IPS-15b (cell line): ENCODE results near the gene RASA1.

ENCODE experiments used
- H3K27me3 ChIP-seq: one replicate; pipeline ENCODE4 v1.6.1; 2013; ENCODE audit warnings: low read length; ENCODE audit not compliant: control insufficient read depth, insufficient read depth
- H3K36me3 ChIP-seq: one replicate; pipeline ENCODE4 v1.6.1; 2013; ENCODE audit warnings: low read length; ENCODE audit not compliant: control insufficient read depth, insufficient read depth
- H3K4me1 ChIP-seq: one replicate; pipeline ENCODE4 v1.6.1; 2013; ENCODE audit warnings: mild to moderate bottlenecking, low read length; ENCODE audit not compliant: control insufficient read depth, insufficient read depth
- H3K4me3 ChIP-seq: one replicate; pipeline ENCODE4 v1.5.1; 2013; ENCODE audit warnings: low read depth, low read length
- H3K9ac ChIP-seq: one replicate; pipeline ENCODE4 v1.6.1; 2013; ENCODE audit warnings: low read depth, mild to moderate bottlenecking, low read length
- H3K9me3 ChIP-seq: one replicate; pipeline ENCODE4 v1.6.1; 2013; ENCODE audit warnings: mild to moderate bottlenecking, low read length; ENCODE audit not compliant: control insufficient read depth, insufficient read depth

RASA1 gene

DNA sequence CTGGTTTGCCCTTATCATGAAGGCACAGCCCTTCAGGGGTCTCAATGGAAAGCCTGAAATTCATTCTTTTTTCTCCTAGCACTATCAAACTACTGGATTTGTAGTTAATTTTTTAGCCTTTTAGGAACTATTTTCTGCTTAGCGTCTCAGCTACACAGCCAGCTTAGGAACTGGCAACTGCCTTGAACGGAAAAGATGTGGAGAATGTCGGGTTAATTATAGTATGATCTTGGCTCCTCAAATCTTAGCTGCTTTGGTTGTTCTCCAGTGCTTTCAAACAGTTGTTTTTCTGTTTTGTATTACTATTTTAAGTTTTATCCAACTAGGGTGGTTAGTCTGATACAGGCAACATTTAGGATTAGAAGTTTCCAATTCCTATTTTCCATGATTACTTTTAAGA, 100.9 kb downstream of the RASA1 start:
- Histone ChIP-seq H3K4me3 (no peak overlapping the region), H3K36me3 (no peaks in the 10 kb centered on the region), H3K4me1 (peaks cover 8% of the 10 kb centered on the region), H3K9me3 (no peaks in the 10 kb centered on the region), H3K9ac (no peak overlapping the region), H3K27me3 (no peaks in the 10 kb centered on the region)

GRCh38 chr5:87369431-87369830, 101.7 kb downstream of the RASA1 start:
- Histone ChIP-seq H3K27me3 (no peaks in the 10 kb centered on the region), H3K4me3 (no peak overlapping the region), H3K4me1 (peaks cover under 1% of the 10 kb centered on the region), H3K9me3 (no peaks in the 10 kb centered on the region), H3K36me3 (no peaks in the 10 kb centered on the region), H3K9ac (no peak overlapping the region)

GRCh38 chr5:87372705-87373104, 105.0 kb downstream of the RASA1 start:
- Histone ChIP-seq H3K9ac (no peak overlapping the region), H3K4me1 (no peaks in the 10 kb centered on the region), H3K36me3 (no peaks in the 10 kb centered on the region), H3K27me3 (no peaks in the 10 kb centered on the region), H3K9me3 (no peaks in the 10 kb centered on the region), H3K4me3 (no peak overlapping the region)

GRCh38 chr5:87382224-87382623, 114.5 kb downstream of the RASA1 start:
- peaks cover 4% of the 10 kb centered on the region for H3K36me3 ChIP-seq
- no peak overlapping the region for H3K9ac ChIP-seq
- H3K27me3 ChIP-seq = no peaks in the 10 kb centered on the region
- no peak overlapping the region for H3K4me3 ChIP-seq
- no peaks in the 10 kb centered on the region for H3K4me1 ChIP-seq
- no peaks in the 10 kb centered on the region for H3K9me3 ChIP-seq

GRCh38 chr5:87383216-87383615, 115.5 kb downstream of the RASA1 start:
- Histone ChIP-seq H3K9ac (no peak overlapping the region), H3K9me3 (no peaks in the 10 kb centered on the region), H3K27me3 (no peaks in the 10 kb centered on the region), H3K36me3 (peaks cover 4% of the 10 kb centered on the region), H3K4me1 (no peaks in the 10 kb centered on the region), H3K4me3 (no peak overlapping the region)

DNA sequence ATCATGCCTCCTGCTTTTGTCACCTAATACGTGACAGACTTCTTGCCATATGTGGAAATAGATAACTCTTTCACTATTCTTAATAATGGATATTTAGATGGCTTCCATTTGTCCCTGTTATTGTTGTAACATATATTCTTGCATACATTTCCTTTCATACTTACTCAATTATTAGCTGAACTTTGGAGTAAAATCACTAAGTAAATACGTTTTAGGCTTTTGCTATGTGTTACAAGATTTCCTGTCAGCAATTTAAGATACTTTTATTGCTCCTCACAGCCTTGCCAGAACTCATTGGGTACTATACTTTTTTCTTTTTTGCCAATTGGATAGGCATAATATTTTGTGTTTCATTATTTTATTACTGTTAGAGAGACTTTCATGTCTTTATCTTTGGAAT, 118.1 kb downstream of the RASA1 start:
- H3K36me3 ChIP-seq = peaks cover 6% of the 10 kb centered on the region
- no peaks in the 10 kb centered on the region for H3K4me1 ChIP-seq
- no peak overlapping the region for H3K9ac ChIP-seq
- H3K27me3 ChIP-seq = no peaks in the 10 kb centered on the region
- no peaks in the 10 kb centered on the region for H3K9me3 ChIP-seq
- H3K4me3 ChIP-seq = no peak overlapping the region

DNA sequence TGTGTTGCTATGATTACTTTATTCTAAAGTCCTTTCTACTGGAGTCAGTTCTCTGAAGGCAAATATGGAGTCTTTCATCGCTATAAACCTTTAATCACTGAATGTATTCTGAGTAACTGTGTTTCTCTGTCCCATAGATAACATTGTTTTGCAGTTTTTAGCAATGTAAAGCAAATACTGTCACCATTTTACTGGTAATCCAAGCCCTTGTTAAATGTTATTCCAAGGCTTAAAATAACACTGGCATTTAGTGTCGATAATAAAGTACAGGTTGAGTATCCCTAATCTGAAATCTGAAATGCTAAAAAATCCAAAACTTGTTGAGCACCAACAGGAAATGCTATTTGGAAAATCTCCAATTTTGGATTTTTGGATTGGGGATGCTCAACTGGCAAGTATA, 120.4 kb downstream of the RASA1 start:
- no peak overlapping the region for H3K4me3 ChIP-seq
- H3K27me3 ChIP-seq = no peaks in the 10 kb centered on the region
- H3K36me3 ChIP-seq = peaks cover 12% of the 10 kb centered on the region
- no peaks in the 10 kb centered on the region for H3K9me3 ChIP-seq
- H3K9ac ChIP-seq = no peak overlapping the region
- no peaks in the 10 kb centered on the region for H3K4me1 ChIP-seq

GRCh38 chr5:87389296-87390034, 121.8 kb downstream of the RASA1 start:
- Histone ChIP-seq H3K4me3 (no peak overlapping the region), H3K36me3 (peaks cover 12% of the 10 kb centered on the region), H3K4me1 (no peaks in the 10 kb centered on the region), H3K9ac (no peak overlapping the region), H3K27me3 (no peaks in the 10 kb centered on the region), H3K9me3 (no peaks in the 10 kb centered on the region)

DNA sequence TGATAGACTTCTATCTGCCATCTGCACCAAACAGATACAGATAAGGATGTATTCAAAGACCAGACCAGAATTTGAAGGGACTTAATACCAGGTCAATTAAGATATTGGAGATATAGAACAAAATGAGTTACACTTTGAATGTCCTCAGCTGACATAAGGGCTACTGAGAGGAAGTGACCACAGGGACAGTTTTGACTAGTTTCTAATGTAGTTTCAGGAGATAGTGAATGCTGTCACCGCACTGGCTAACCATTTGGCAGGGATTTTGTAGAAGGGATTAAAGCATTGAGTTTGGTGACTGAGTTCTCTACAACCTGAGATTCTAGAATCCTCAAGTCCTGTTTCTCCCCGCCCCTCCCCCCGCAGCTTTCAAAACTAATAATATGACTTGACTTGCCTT, 122.4 kb downstream of the RASA1 start:
- H3K9me3 ChIP-seq = no peaks in the 10 kb centered on the region
- no peaks in the 10 kb centered on the region for H3K27me3 ChIP-seq
- peaks cover 12% of the 10 kb centered on the region for H3K36me3 ChIP-seq
- no peak overlapping the region for H3K9ac ChIP-seq
- no peak overlapping the region for H3K4me3 ChIP-seq
- no peaks in the 10 kb centered on the region for H3K4me1 ChIP-seq

DNA sequence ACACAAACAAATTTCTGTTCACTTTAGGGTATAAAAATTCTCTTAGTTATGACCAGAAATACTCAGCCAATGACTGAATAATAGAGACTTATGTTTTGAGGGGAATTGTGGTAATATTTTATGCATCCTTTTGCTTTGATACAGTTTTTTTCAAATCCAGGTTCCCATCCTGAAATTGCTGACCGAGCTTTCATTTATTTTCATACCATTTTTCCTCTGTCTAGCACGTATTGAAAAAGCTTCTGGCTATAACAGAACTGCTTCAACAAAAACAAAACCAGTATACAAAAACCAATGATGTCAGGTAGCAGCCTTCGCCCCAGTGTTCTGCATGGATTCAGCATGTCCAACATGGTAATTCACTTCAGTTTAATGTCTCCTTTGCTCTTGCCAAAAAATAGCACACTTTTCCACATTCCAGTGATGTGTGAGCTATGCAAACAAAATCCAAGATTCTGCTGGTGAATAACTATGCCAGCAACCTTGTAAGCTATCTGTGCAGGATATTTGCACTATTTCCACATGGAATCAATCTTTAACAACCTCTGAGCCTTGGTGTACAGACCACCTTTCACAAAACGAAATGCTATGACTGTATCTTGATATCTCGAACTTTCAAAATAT, 123.0 kb downstream of the RASA1 start:
- no peaks in the 10 kb centered on the region for H3K4me1 ChIP-seq
- H3K9ac ChIP-seq = no peak overlapping the region
- H3K4me3 ChIP-seq = no peak overlapping the region
- H3K9me3 ChIP-seq = no peaks in the 10 kb centered on the region
- H3K36me3 ChIP-seq = peaks cover 12% of the 10 kb centered on the region
- no peaks in the 10 kb centered on the region for H3K27me3 ChIP-seq

- Histone ChIP-seq H3K36me3 (peaks cover 9% of the 10 kb centered on the region), H3K4me1 (no peaks in the 10 kb centered on the region), H3K9ac (no peak overlapping the region), H3K27me3 (no peaks in the 10 kb centered on the region), H3K4me3 (no peak overlapping the region), H3K9me3 (no peaks in the 10 kb centered on the region)
These were observed 124.5 kb downstream of the RASA1 start for GRCh38 chr5:87392170-87392569.

DNA sequence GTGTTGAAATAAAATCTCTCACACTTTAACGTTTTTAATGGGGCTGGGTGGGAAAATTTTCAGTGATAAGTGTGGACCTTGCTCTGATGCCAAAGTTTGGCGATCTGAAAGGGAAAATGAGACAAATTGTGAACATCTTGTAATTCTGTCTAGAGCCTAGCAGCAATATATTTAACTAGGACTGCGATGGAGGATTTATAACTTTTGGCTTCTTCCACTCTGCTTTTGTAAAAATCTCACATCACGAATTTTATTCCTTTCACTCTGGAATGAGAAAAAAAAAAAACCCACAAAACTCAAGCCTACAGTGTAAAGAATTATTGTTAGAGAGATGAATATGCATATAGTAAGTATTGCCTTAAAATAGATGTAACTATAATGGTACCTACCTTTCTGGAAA, 125.1 kb downstream of the RASA1 start:
- H3K27me3 ChIP-seq = no peaks in the 10 kb centered on the region
- H3K9ac ChIP-seq = no peak overlapping the region
- peaks cover 9% of the 10 kb centered on the region for H3K36me3 ChIP-seq
- no peak overlapping the region for H3K4me3 ChIP-seq
- H3K9me3 ChIP-seq = no peaks in the 10 kb centered on the region
- H3K4me1 ChIP-seq = no peaks in the 10 kb centered on the region
